ENCODE results near the gene JMJD7. TPM values are rescaled to one million over a fixed set of nuclear protein-coding genes. Genes with fewer than 3 reads are reported as not detected.

Gene JMJD7
- total RNA-seq, 4 donors from 2014 or later = 0.59 to 27.2 (median 9.8) TPM

- TF ChIP-seq POLR2A (IDR thresholded peaks at IDR 0.05) (no peak), CTCF (IDR thresholded peaks at IDR 0.05) (no peak)
- intact Hi-C loops (cut with DNase I; ENCODE audit: low total_unique reads) = no loop called here
- H3K9me3 ChIP-seq = no peaks in the 10 kb centered on the region
- peaks cover 0 to 4% of the 10 kb centered on the region in 2 donors for H3K4me1 ChIP-seq
- no peaks in the 10 kb centered on the region for H3K27me3 ChIP-seq
- no peak overlapping the region for H3K27ac ChIP-seq
- no peak overlapping the region for H3K4me3 ChIP-seq
- H3K36me3 ChIP-seq = no peaks in the 10 kb centered on the region
- no peak for DNase-seq
Observed at GRCh38 chr15:41822471-41822870, 5.4 kb upstream of the JMJD7 start.

- H3K9me3 ChIP-seq = no peaks in the 10 kb centered on the region
- H3K27me3 ChIP-seq = no peaks in the 10 kb centered on the region
- no peak for DNase-seq
- H3K4me3 ChIP-seq = no peak overlapping the region
- no peak overlapping the region for H3K27ac ChIP-seq
- H3K36me3 ChIP-seq = no peaks in the 10 kb centered on the region
- intact Hi-C loops (cut with DNase I; ENCODE audit: low total_unique reads) = no loop called here
- TF ChIP-seq CTCF (IDR thresholded peaks at IDR 0.05) (no peak), POLR2A (IDR thresholded peaks at IDR 0.05) (no peak)
- peaks cover 0 to 6% of the 10 kb centered on the region in 2 donors for H3K4me1 ChIP-seq
Observed at GRCh38 chr15:41822957-41823356, 4.9 kb upstream of the JMJD7 start.

GRCh38 chr15:41823502-41823901 lies 4.4 kb upstream of the JMJD7 start:
- no peak for TF ChIP-seq CTCF (IDR thresholded peaks at IDR 0.05)
- TF ChIP-seq POLR2A (IDR thresholded peaks at IDR 0.05) = no peak
- Histone ChIP-seq H3K4me3 (no peak overlapping the region), H3K27ac (no peak overlapping the region), H3K27me3 (no peaks in the 10 kb centered on the region), H3K4me1 (peaks cover 0 to 6% of the 10 kb centered on the region in 2 donors), H3K9me3 (no peaks in the 10 kb centered on the region), H3K36me3 (no peaks in the 10 kb centered on the region)
- DNase-seq = no peak
- intact Hi-C loops (cut with DNase I; ENCODE audit: low total_unique reads) = no loop called here

GRCh38 chr15:41824062-41824745 lies 3.7 kb upstream of the JMJD7 start:
- H3K27ac ChIP-seq = no peak overlapping the region
- intact Hi-C loops (cut with DNase I; ENCODE audit: low total_unique reads) = no loop called here
- no peak for DNase-seq
- H3K9me3 ChIP-seq = no peaks in the 10 kb centered on the region
- H3K4me1 ChIP-seq = peaks cover 0 to 11% of the 10 kb centered on the region in 2 donors
- no peaks in the 10 kb centered on the region for H3K27me3 ChIP-seq
- H3K36me3 ChIP-seq = no peaks in the 10 kb centered on the region
- TF ChIP-seq POLR2A (IDR thresholded peaks at IDR 0.05) (no peak), CTCF (IDR thresholded peaks at IDR 0.05) (no peak)
- no peak overlapping the region for H3K4me3 ChIP-seq

- Histone ChIP-seq H3K9me3 (no peaks in the 10 kb centered on the region), H3K4me3 (no peak overlapping the region), H3K27ac (no peak overlapping the region), H3K4me1 (peaks cover 0 to 16% of the 10 kb centered on the region in 2 donors), H3K27me3 (no peaks in the 10 kb centered on the region), H3K36me3 (no peaks in the 10 kb centered on the region)
- TF ChIP-seq POLR2A (IDR thresholded peaks at IDR 0.05) (no peak), CTCF (IDR thresholded peaks at IDR 0.05) (no peak)
- intact Hi-C loops (cut with DNase I; ENCODE audit: low total_unique reads) = no loop called here
- no peak for DNase-seq
Observed at GRCh38 chr15:41825145-41825544, 2.7 kb upstream of the JMJD7 start.

All from uterus (tissue), 4 donors.